ENCODE measurements around the gene MUC20. TPM values are rescaled to one million over a fixed set of nuclear protein-coding genes. Genes with fewer than 3 reads are reported as not detected.
"Not testable (repeated sequence)": the region's sequence is repeated elsewhere in the genome, so short reads cannot be mapped to it uniquely, and the experiment has no call there.

The MUC20 gene
- total and polyA plus RNA-seq, 4 donors, result 2.6 to 28.3 (median 7.9) TPM

GRCh38 chr3:195769551-195769950 lies 48.8 kb downstream of the MUC20 start:
- Histone ChIP-seq H3K36me3 (ENCODE audit: control insufficient read depth, insufficient read depth, low read length) (no peaks in the 10 kb centered on the region), H3K27me3 (ENCODE audit: control insufficient read depth, insufficient read depth, low read length) (no peaks in the 10 kb centered on the region), H3K4me1 (ENCODE audit: control insufficient read depth, insufficient read depth, low read length) (no peaks in the 10 kb centered on the region), H3K9me3 (ENCODE audit: control insufficient read depth, insufficient read depth, low read length) (no peaks in the 10 kb centered on the region), H3K4me3 (ENCODE audit: low read depth, low read length) (no peak overlapping the region), H3K27ac (ENCODE audit: low read depth, low read length) (no peak overlapping the region)
- WGBS (ENCODE audit: insufficient coverage), result 90% methylated on average over 9 of the region's 10 CpGs
- no peak for DNase-seq (ENCODE audit: low read depth in 4 of 6, low spot score in 6 of 6)

GRCh38 chr3:195770081-195770840 lies 49.5 kb downstream of the MUC20 start:
- Histone ChIP-seq H3K4me3 (ENCODE audit: low read depth, low read length) (no peak overlapping the region), H3K27me3 (ENCODE audit: control insufficient read depth, insufficient read depth, low read length) (no peaks in the 10 kb centered on the region), H3K4me1 (ENCODE audit: control insufficient read depth, insufficient read depth, low read length) (no peaks in the 10 kb centered on the region), H3K27ac (ENCODE audit: low read depth, low read length) (no peak overlapping the region), H3K9me3 (ENCODE audit: control insufficient read depth, insufficient read depth, low read length) (no peaks in the 10 kb centered on the region), H3K36me3 (ENCODE audit: control insufficient read depth, insufficient read depth, low read length) (no peaks in the 10 kb centered on the region)
- DNase-seq (ENCODE audit: low read depth in 4 of 6, low spot score in 6 of 6), result no peak
- 88% methylated on average over 15 of the region's 16 CpGs for WGBS (ENCODE audit: insufficient coverage)

GRCh38 chr3:195770841-195771645 lies 50.3 kb downstream of the MUC20 start:
- H3K4me1 ChIP-seq (ENCODE audit: control insufficient read depth, insufficient read depth, low read length); H3K27ac ChIP-seq (ENCODE audit: low read depth, low read length); H3K9me3 ChIP-seq (ENCODE audit: control insufficient read depth, insufficient read depth, low read length); H3K27me3 ChIP-seq (ENCODE audit: control insufficient read depth, insufficient read depth, low read length); H3K36me3 ChIP-seq (ENCODE audit: control insufficient read depth, insufficient read depth, low read length); H3K4me3 ChIP-seq (ENCODE audit: low read depth, low read length); DNase-seq (ENCODE audit: low read depth in 4 of 6, low spot score in 6 of 6): not testable (repeated sequence)
- WGBS (ENCODE audit: insufficient coverage), result 84% methylated on average over 6 of the region's 28 CpGs

- Histone ChIP-seq H3K36me3 (ENCODE audit: control insufficient read depth, insufficient read depth, low read length) (no peaks in the 10 kb centered on the region), H3K27ac (ENCODE audit: low read depth, low read length) (no peak overlapping the region), H3K4me3 (ENCODE audit: low read depth, low read length) (no peak overlapping the region), H3K4me1 (ENCODE audit: control insufficient read depth, insufficient read depth, low read length) (no peaks in the 10 kb centered on the region), H3K9me3 (ENCODE audit: control insufficient read depth, insufficient read depth, low read length) (no peaks in the 10 kb centered on the region), H3K27me3 (ENCODE audit: control insufficient read depth, insufficient read depth, low read length) (no peaks in the 10 kb centered on the region)
- DNase-seq (ENCODE audit: low read depth in 4 of 6, low spot score in 6 of 6), result no peak
- WGBS (ENCODE audit: insufficient coverage), result 91% methylated on average over 7 of the region's 14 CpGs
Observed at GRCh38 chr3:195771646-195772300, 51.0 kb downstream of the MUC20 start.

- H3K27ac ChIP-seq (ENCODE audit: low read depth, low read length), result no peak overlapping the region
- H3K9me3 ChIP-seq (ENCODE audit: control insufficient read depth, insufficient read depth, low read length), result no peaks in the 10 kb centered on the region
- 89% methylated on average over 23 of the region's 23 CpGs for WGBS (ENCODE audit: insufficient coverage)
- no peak for DNase-seq (ENCODE audit: low read depth in 4 of 6, low spot score in 6 of 6)
- H3K4me3 ChIP-seq (ENCODE audit: low read depth, low read length), result no peak overlapping the region
- H3K36me3 ChIP-seq (ENCODE audit: control insufficient read depth, insufficient read depth, low read length), result no peaks in the 10 kb centered on the region
- H3K4me1 ChIP-seq (ENCODE audit: control insufficient read depth, insufficient read depth, low read length), result no peaks in the 10 kb centered on the region
- H3K27me3 ChIP-seq (ENCODE audit: control insufficient read depth, insufficient read depth, low read length), result no peaks in the 10 kb centered on the region
Observed at GRCh38 chr3:195773956-195774537, 53.3 kb downstream of the MUC20 start.

- Histone ChIP-seq H3K27me3 (ENCODE audit: control insufficient read depth, insufficient read depth, low read length) (no peaks in the 10 kb centered on the region), H3K9me3 (ENCODE audit: control insufficient read depth, insufficient read depth, low read length) (no peaks in the 10 kb centered on the region), H3K4me1 (ENCODE audit: control insufficient read depth, insufficient read depth, low read length) (no peaks in the 10 kb centered on the region), H3K27ac (ENCODE audit: low read depth, low read length) (no peak overlapping the region), H3K4me3 (ENCODE audit: low read depth, low read length) (no peak overlapping the region), H3K36me3 (ENCODE audit: control insufficient read depth, insufficient read depth, low read length) (no peaks in the 10 kb centered on the region)
- peak in 2 of 6 donors; percentile 10 to 52 for DNase-seq (ENCODE audit: low read depth in 4 of 6, low spot score in 6 of 6)
- WGBS (ENCODE audit: insufficient coverage), result 38% methylated on average over 12 of the region's 13 CpGs
Observed at GRCh38 chr3:195774917-195775316, 54.1 kb downstream of the MUC20 start.

GRCh38 chr3:195777975-195778374 lies 57.2 kb downstream of the MUC20 start:
- H3K27ac ChIP-seq (ENCODE audit: low read depth, low read length), result no peak overlapping the region
- no peaks in the 10 kb centered on the region for H3K4me1 ChIP-seq (ENCODE audit: control insufficient read depth, insufficient read depth, low read length)
- no peak overlapping the region for H3K4me3 ChIP-seq (ENCODE audit: low read depth, low read length)
- no peaks in the 10 kb centered on the region for H3K27me3 ChIP-seq (ENCODE audit: control insufficient read depth, insufficient read depth, low read length)
- DNase-seq (ENCODE audit: low read depth in 4 of 6, low spot score in 6 of 6), result no peak
- no peaks in the 10 kb centered on the region for H3K9me3 ChIP-seq (ENCODE audit: control insufficient read depth, insufficient read depth, low read length)
- WGBS (ENCODE audit: insufficient coverage), result 84% methylated on average over 6 of the region's 11 CpGs
- no peaks in the 10 kb centered on the region for H3K36me3 ChIP-seq (ENCODE audit: control insufficient read depth, insufficient read depth, low read length)

GRCh38 chr3:195781236-195781635 lies 60.5 kb downstream of the MUC20 start:
- not testable (repeated sequence) for H3K9me3 ChIP-seq (ENCODE audit: control insufficient read depth, insufficient read depth, low read length); H3K27me3 ChIP-seq (ENCODE audit: control insufficient read depth, insufficient read depth, low read length); H3K36me3 ChIP-seq (ENCODE audit: control insufficient read depth, insufficient read depth, low read length); H3K27ac ChIP-seq (ENCODE audit: low read depth, low read length); H3K4me1 ChIP-seq (ENCODE audit: control insufficient read depth, insufficient read depth, low read length); H3K4me3 ChIP-seq (ENCODE audit: low read depth, low read length); DNase-seq (ENCODE audit: low read depth in 4 of 6, low spot score in 6 of 6)
- 93% methylated on average over 9 of the region's 12 CpGs for WGBS (ENCODE audit: insufficient coverage)

All from spinal cord (tissue), 10 donors.